Nephron progenitor cell (in vitro differentiated cells): ENCODE results near the gene ADRA2C.

Source experiments
- DNase-seq: peaks from one replicate; pipeline ENCODE4 v3.0.0; 2021
- H3K27ac Mint-ChIP-seq: 2 replicates; pipeline ENCODE4 v1.8.0; 2021; ENCODE audit warnings: mild to moderate bottlenecking, moderate library complexity, mixed read lengths
- H3K27me3 Mint-ChIP-seq: 2 replicates; pipeline ENCODE4 v1.8.0; 2021; ENCODE audit warnings: mild to moderate bottlenecking, low read depth, mixed read lengths; ENCODE audit not compliant: poor library complexity
- H3K36me3 Mint-ChIP-seq: 2 replicates; pipeline ENCODE4 v1.8.0; 2021; ENCODE audit warnings: low read depth, mixed read lengths
- H3K4me1 Mint-ChIP-seq: 2 replicates; pipeline ENCODE4 v1.8.0; 2021; ENCODE audit warnings: mixed read lengths
- H3K4me3 Mint-ChIP-seq: 2 replicates; pipeline ENCODE4 v1.8.0; 2021; ENCODE audit warnings: mild to moderate bottlenecking, moderate library complexity, mixed read lengths
- H3K9me3 Mint-ChIP-seq: 2 replicates; pipeline ENCODE4 v1.8.0; 2021; ENCODE audit warnings: mild to moderate bottlenecking, moderate library complexity, mixed read lengths
- CTCF ChIP-seq: fragments of 200-600 bp; sonication (generic); IDR thresholded peaks from 2 replicates; pipeline ENCODE4 v1.5.0; 2021; ENCODE audit warnings: antibody characterized with exemption

The ADRA2C gene

GRCh38 chr4:3736290-3736689 lies 29.9 kb upstream of the ADRA2C start:
- H3K4me1 Mint-ChIP-seq = peaks cover 13% of the 10 kb centered on the region
- no peak for DNase-seq
- no peaks in the 10 kb centered on the region for H3K36me3 Mint-ChIP-seq
- peaks cover 14% of the 10 kb centered on the region for H3K9me3 Mint-ChIP-seq
- H3K4me3 Mint-ChIP-seq = no peak overlapping the region
- TF ChIP-seq CTCF = no peak
- peaks cover 25% of the 10 kb centered on the region for H3K27me3 Mint-ChIP-seq
- H3K27ac Mint-ChIP-seq = no peak overlapping the region

GRCh38 chr4:3736806-3737205 lies 29.4 kb upstream of the ADRA2C start:
- DNase-seq = no peak
- Mint-ChIP-seq H3K36me3 (no peaks in the 10 kb centered on the region), H3K4me1 (peaks cover 14% of the 10 kb centered on the region), H3K9me3 (peaks cover 17% of the 10 kb centered on the region), H3K27ac (no peak overlapping the region), H3K4me3 (no peak overlapping the region), H3K27me3 (peaks cover 26% of the 10 kb centered on the region)
- no peak for TF ChIP-seq CTCF

GRCh38 chr4:3739577-3739976 lies 26.6 kb upstream of the ADRA2C start:
- Mint-ChIP-seq H3K27me3 (peaks cover 34% of the 10 kb centered on the region), H3K4me1 (peaks cover 25% of the 10 kb centered on the region), H3K9me3 (peaks cover 31% of the 10 kb centered on the region), H3K4me3 (no peak overlapping the region), H3K27ac (no peak overlapping the region), H3K36me3 (no peaks in the 10 kb centered on the region)
- DNase-seq = no peak
- no peak for TF ChIP-seq CTCF

GRCh38 chr4:3740256-3740655 lies 25.9 kb upstream of the ADRA2C start:
- Mint-ChIP-seq H3K9me3 (peaks cover 31% of the 10 kb centered on the region), H3K4me1 (peaks cover 32% of the 10 kb centered on the region), H3K36me3 (no peaks in the 10 kb centered on the region), H3K4me3 (no peak overlapping the region), H3K27ac (no peak overlapping the region), H3K27me3 (peaks cover 39% of the 10 kb centered on the region)
- no peak for DNase-seq
- TF ChIP-seq CTCF = no peak

GRCh38 chr4:3741217-3742011 lies 24.8 kb upstream of the ADRA2C start:
- Mint-ChIP-seq H3K4me1 (peaks cover 42% of the 10 kb centered on the region), H3K36me3 (no peaks in the 10 kb centered on the region), H3K4me3 (no peak overlapping the region), H3K27me3 (peaks cover 44% of the 10 kb centered on the region), H3K27ac (no peak overlapping the region), H3K9me3 (peaks cover 25% of the 10 kb centered on the region)
- no peak for DNase-seq
- TF ChIP-seq CTCF = no peak

GRCh38 chr4:3742610-3743009 lies 23.6 kb upstream of the ADRA2C start:
- peaks cover 49% of the 10 kb centered on the region for H3K4me1 Mint-ChIP-seq
- no peak for TF ChIP-seq CTCF
- H3K9me3 Mint-ChIP-seq = peaks cover 17% of the 10 kb centered on the region
- no peak overlapping the region for H3K4me3 Mint-ChIP-seq
- H3K36me3 Mint-ChIP-seq = no peaks in the 10 kb centered on the region
- peaks cover 49% of the 10 kb centered on the region for H3K27me3 Mint-ChIP-seq
- H3K27ac Mint-ChIP-seq = no peak overlapping the region
- DNase-seq = no peak
